ENCODE measurements around the gene TCTA. TPM values are rescaled to one million over a fixed set of nuclear protein-coding genes. Genes with fewer than 3 reads are reported as not detected.

The TCTA gene, protein sequence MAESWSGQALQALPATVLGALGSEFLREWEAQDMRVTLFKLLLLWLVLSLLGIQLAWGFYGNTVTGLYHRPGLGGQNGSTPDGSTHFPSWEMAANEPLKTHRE
- total RNA-seq, result 10 to 100 TPM in 1 of 2 experiments, 1 to 10 TPM in 1; 9.5 to 10.9 TPM

DNA sequence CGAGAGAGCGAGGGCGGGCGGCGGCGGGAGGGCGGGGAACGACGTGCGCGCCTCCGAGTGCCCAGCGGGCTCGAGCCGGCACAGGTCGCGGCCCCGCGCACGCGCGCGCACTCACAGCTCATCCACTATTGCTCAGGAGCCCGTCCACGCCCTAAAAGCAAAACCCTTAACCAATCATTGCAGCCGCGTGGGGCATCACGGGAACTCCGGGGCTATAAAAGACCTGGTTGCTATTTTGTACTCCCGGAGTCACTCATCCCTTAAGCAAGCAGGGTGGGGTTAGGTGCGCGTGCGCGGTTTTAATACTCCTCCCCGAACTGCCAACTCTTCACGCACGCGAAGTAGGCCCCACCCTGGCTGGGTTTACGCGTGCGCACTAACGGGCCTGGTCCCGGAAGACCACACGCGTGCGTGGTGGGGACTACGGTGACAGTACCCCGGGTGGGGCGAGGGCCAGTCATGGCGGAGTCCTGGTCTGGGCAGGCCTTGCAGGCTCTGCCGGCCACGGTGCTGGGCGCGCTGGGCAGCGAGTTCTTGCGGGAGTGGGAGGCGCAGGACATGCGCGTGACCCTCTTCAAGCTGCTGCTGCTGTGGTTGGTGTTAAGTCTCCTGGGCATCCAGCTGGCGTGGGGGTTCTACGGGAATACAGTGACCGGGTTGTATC, at the start of gene TCTA, which contains the start of gene RHOA:
TSS of gene TCTA (plus strand) at position 456 of the 664 bp plus-strand sequence. CDS start at position 460, 4 bp downstream.
TSS of gene RHOA (minus strand) at position 9 of the 664 bp plus-strand sequence. CDS start 36,387 bp downstream, outside the sequence.
- H3K9me3 Mint-ChIP-seq, result no peaks in the 10 kb centered on the region
- H3K27me3 Mint-ChIP-seq, result no peaks in the 10 kb centered on the region
- H3K4me3 Mint-ChIP-seq, result peak within 1 kb of the TSS; percentile 90
- peak within 1 kb of the TSS; percentile 95 for H3K27ac Mint-ChIP-seq
- intact Hi-C loops (cut with micrococcal nuclease), result loop anchor here (1.0 to 10.0 kb wide), 8 partner anchors 9 to 387 kb away; partner anchors contain the start of genes DAG1, GPX1, IMPDH2 and NDUFAF3
- POLR2A ChIA-PET, result interaction anchor here (0.9 to 4.6 kb wide), 14 partner anchors 9 to 405 kb away, joined by 3 to 33 read pairs (median 4); partner anchors contain the start of genes DAG1, GPX1, NICN1 and QRICH1
- peaks cover 63% of the 10 kb centered on the region for H3K4me1 Mint-ChIP-seq (ENCODE audit: low read depth)
- H3K36me3 Mint-ChIP-seq, result peaks cover 28% of the 10 kb centered on the region
- CTCF ChIA-PET, result interaction anchor here (1.2 to 6.0 kb wide), 3 partner anchors 32 to 72 kb away, joined by 4 to 58 read pairs (median 15); partner anchors contain the start of gene USP4
- DNase-seq, result peak; percentile 99

DNA sequence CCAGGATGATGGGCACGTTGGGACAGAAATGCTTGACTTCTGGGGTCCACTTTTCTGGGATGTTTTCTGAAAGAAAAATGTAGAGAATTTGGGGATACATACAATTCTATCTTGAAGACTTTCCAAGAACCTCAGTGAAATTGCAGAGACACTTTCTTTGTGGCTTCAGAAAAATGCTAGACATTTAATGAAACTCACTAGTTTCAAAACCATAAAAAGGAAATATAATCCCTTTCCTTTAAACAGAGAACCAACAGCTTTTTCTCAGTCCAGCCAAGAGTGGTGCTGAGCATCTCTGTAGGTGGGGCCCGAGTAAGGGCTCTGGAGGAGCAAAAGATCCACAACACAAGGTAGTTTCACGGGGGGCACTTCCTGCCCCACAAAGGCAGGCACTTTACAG, 49.7 kb upstream of the TCTA start:
- Mint-ChIP-seq H3K9me3 (no peaks in the 10 kb centered on the region), H3K4me1 (ENCODE audit: low read depth) (peaks cover 15% of the 10 kb centered on the region), H3K36me3 (peaks cover 39% of the 10 kb centered on the region), H3K27me3 (no peaks in the 10 kb centered on the region), H3K4me3 (no peak overlapping the region), H3K27ac (peak overlapping the region; percentile 62)
- intact Hi-C loops (cut with micrococcal nuclease), result no loop called here
- POLR2A ChIA-PET, result no interaction called here
- DNase-seq, result no peak
- CTCF ChIA-PET, result interaction anchor here (1.1 kb wide), 2 partner anchors 22 to 191 kb away, joined by 3 to 5 read pairs; partner anchors contain the start of genes KLHDC8B and USP4

DNA sequence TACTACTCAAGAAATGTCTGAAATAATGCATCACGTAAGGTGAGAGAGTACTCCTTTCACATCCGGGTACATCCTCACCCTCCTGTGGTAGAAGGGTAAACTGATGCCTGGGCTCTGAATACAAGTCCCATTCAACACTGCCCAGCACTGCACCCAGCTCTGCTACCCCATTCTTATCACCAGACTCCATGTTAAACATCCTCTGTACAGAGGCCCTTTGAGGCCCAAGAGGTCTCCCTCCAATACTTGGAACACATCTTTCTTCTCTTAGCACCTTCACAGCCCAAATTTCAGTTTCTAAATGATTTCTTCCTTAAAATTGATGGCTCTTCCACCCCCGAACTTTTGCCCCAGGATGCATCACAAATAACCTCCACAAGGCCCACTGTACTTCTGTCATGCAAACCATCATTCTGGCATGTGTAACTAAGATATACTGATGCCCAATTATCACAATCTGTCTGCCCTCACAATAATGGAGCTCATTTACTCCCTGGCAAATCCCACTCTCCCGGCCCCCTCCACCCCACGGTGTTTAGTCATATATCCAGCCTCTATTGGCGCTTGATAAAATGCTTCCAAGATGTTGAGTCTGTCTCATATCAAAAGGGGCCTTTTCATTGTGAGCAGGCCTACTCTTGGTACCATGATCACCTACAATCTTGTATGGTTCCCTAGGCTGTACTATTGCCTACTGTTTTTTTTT, 41.5 kb upstream of the TCTA start:
- CTCF ChIA-PET, result interaction anchor here (1.0 kb wide), 1 partner anchor 79 kb away, joined by 4 read pairs; no protein-coding TSS in a partner anchor

DNA sequence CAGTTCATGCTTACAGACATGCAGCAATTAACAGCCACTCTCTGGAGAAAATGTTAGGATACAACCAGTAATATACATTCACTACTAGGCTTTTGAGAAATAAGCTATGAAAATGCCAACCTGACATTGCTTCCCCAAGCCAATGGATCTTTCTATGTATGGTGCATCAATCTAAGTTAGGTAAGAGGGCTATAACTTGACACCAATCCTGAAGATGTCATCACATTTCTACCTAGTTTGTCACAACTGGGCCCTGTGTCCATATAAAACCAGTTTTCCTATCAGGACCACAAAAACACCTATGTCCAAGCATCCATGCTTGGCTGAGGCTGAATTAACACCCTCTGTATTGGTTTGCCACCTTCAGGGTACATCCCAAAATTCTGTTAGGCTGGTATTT, 40.3 kb upstream of the TCTA start:
- Mint-ChIP-seq H3K9me3 (no peaks in the 10 kb centered on the region), H3K36me3 (peaks cover 44% of the 10 kb centered on the region), H3K27me3 (no peaks in the 10 kb centered on the region), H3K27ac (peak overlapping the region; percentile 71), H3K4me3 (no peak overlapping the region), H3K4me1 (ENCODE audit: low read depth) (peaks cover 18% of the 10 kb centered on the region)
- POLR2A ChIA-PET, result no interaction called here
- CTCF ChIA-PET, result interaction anchor here (0.6 kb wide), 1 partner anchor 21 kb away, joined by 3 read pairs; no protein-coding TSS in a partner anchor
- DNase-seq, result no peak
- intact Hi-C loops (cut with micrococcal nuclease), result no loop called here

More for the DNA sequence above, 41.5 kb upstream of the TCTA start:
- Mint-ChIP-seq H3K27me3 (no peaks in the 10 kb centered on the region), H3K36me3 (peaks cover 55% of the 10 kb centered on the region), H3K9me3 (no peaks in the 10 kb centered on the region), H3K27ac (peak overlapping the region; percentile 59), H3K4me3 (no peak overlapping the region), H3K4me1 (ENCODE audit: low read depth) (peaks cover 14% of the 10 kb centered on the region)
- intact Hi-C loops (cut with micrococcal nuclease), result no loop called here
- no peak for DNase-seq
- POLR2A ChIA-PET, result interaction anchor here (2.6 kb wide), 1 partner anchor 12 kb away, joined by 8 read pairs; no protein-coding TSS in a partner anchor

DNA sequence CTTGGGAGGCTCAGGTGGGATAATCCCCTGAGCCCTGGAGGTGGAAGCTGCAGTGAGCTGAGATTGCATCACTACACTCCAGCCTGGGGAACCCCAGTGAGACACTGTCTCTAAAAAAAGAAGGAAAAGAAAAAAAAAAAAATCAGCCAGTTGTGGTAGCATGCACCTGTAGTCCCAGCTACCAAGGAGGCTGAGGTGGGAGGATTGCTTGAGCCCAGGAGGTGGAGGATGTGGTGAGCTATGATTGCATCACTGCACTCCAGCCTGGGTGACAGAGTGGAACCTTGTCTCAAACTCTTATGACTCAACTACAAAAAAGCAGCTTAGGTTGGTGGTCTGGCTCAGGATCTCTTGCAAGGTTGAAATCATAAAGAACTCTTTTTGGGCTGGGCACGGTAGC, 34.7 kb upstream of the TCTA start:
- CTCF ChIA-PET, result interaction anchor here (1.5 kb wide), 1 partner anchor 72 kb away, joined by 4 read pairs; no protein-coding TSS in a partner anchor
- peak overlapping the region; percentile 79 for H3K27ac Mint-ChIP-seq
- H3K4me3 Mint-ChIP-seq, result no peak overlapping the region

DNA sequence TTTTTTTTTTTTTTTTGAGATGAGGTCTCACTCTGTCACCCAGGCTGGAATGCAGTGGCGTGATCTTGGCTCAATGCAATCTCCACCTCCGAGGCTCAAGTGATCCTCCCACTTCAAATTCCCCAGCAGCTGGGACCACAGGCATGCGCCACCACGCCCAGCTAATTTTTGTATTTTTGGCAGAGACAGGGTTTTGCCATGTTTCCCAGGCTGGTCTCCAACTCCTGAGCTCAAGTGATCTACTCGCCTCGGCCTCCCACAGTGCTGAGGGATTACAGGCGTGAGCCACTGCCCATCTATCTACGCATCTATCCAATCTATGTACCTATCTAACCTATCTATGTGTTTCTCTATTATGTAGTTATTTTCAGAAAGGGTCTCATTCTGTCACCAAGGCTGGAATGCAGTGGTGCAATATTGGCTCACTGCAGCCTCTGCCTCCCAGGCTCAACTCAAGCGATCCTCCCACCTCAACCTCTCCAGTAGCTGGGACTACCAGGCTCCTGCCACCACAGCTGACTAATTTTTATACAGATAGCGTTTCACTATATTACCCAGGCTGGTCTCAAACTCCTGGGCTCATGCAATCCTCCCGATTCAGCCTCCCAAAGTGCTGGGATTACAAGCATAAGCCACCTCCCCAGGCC, 33.9 kb upstream of the TCTA start:
- DNase-seq, result no peak
- peak overlapping the region; percentile 80 for H3K27ac Mint-ChIP-seq
- H3K4me3 Mint-ChIP-seq, result no peak overlapping the region
- no peaks in the 10 kb centered on the region for H3K9me3 Mint-ChIP-seq
- ChIA-PET CTCF (interaction anchor here (1.5 kb wide), 1 partner anchor 71 kb away, joined by 4 read pairs; no protein-coding TSS in a partner anchor), POLR2A (interaction anchor here (0.9 to 1.1 kb wide), 2 partner anchors 18 to 38 kb away, joined by 3 to 6 read pairs; partner anchors contain the start of gene USP4)
- H3K4me1 Mint-ChIP-seq (ENCODE audit: low read depth), result peaks cover 36% of the 10 kb centered on the region
- no peaks in the 10 kb centered on the region for H3K27me3 Mint-ChIP-seq
- intact Hi-C loops (cut with micrococcal nuclease), result no loop called here
- peaks cover 20% of the 10 kb centered on the region for H3K36me3 Mint-ChIP-seq

More for the DNA sequence above, 34.7 kb upstream of the TCTA start:
- Mint-ChIP-seq H3K4me1 (ENCODE audit: low read depth) (peaks cover 34% of the 10 kb centered on the region), H3K27me3 (no peaks in the 10 kb centered on the region), H3K36me3 (peaks cover 28% of the 10 kb centered on the region), H3K9me3 (no peaks in the 10 kb centered on the region)
- POLR2A ChIA-PET, result interaction anchor here (0.7 to 1.1 kb wide), 4 partner anchors 10 to 37 kb away, joined by 3 to 6 read pairs (median 3); partner anchors contain the start of genes RHOA, TCTA and USP4
- intact Hi-C loops (cut with micrococcal nuclease), result loop anchor here (1.0 to 2.0 kb wide), 2 partner anchors 33 to 37 kb away; partner anchors contain the start of genes RHOA and USP4
- peak; percentile 87 for DNase-seq

DNA sequence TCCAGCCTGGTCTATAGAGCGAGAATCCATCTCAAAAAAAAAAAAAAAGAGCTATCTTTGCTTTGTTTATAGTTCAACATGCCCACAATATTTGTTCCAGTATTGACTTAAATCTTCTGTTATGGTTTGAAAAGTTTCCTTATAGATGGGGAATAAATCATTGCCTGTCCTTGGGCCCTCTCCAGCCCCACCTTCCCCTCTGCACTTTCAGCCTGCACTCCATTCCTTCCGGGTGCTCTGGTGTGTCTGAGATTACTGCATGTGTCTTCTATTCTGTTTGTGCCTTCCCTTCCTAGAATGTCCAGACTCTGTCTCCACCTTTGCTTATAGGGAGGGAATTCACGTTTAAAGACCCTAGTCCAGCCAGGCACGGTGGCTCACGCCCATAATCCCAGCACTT, 28.8 kb upstream of the TCTA start:
- Mint-ChIP-seq H3K27me3 (no peaks in the 10 kb centered on the region), H3K4me3 (no peak overlapping the region), H3K9me3 (no peaks in the 10 kb centered on the region), H3K36me3 (peaks cover 8% of the 10 kb centered on the region), H3K4me1 (ENCODE audit: low read depth) (peaks cover 57% of the 10 kb centered on the region), H3K27ac (no peak overlapping the region)
- CTCF ChIA-PET, result no interaction called here
- POLR2A ChIA-PET, result no interaction called here
- no peak for DNase-seq
- intact Hi-C loops (cut with micrococcal nuclease), result no loop called here

DNA sequence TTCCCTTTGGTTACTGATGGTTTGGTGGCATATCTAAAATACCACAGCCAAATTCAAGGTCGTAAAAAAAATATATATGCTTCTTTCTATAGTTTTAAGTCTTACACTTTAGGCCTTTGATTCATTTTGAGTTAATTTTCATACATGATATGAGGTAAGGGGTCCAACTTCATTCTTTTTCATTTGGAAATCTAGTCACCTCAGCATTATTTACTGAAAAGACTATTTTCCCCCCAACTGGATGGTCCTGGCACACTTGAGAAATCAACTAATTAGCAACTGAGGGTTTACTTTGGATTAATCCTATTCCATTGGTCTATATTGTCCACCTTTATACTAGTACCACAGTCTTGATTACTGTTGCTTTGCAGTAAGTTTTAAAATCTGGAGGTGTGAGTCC, 26.6 kb upstream of the TCTA start:
- no peak for DNase-seq
- ChIA-PET POLR2A (no interaction called here), CTCF (no interaction called here)
- H3K27ac Mint-ChIP-seq, result no peak overlapping the region
- H3K27me3 Mint-ChIP-seq, result no peaks in the 10 kb centered on the region
- intact Hi-C loops (cut with micrococcal nuclease), result no loop called here
- H3K4me3 Mint-ChIP-seq, result no peak overlapping the region
- peaks cover 9% of the 10 kb centered on the region for H3K36me3 Mint-ChIP-seq
- H3K9me3 Mint-ChIP-seq, result no peaks in the 10 kb centered on the region
- H3K4me1 Mint-ChIP-seq (ENCODE audit: low read depth), result peaks cover 47% of the 10 kb centered on the region

DNA sequence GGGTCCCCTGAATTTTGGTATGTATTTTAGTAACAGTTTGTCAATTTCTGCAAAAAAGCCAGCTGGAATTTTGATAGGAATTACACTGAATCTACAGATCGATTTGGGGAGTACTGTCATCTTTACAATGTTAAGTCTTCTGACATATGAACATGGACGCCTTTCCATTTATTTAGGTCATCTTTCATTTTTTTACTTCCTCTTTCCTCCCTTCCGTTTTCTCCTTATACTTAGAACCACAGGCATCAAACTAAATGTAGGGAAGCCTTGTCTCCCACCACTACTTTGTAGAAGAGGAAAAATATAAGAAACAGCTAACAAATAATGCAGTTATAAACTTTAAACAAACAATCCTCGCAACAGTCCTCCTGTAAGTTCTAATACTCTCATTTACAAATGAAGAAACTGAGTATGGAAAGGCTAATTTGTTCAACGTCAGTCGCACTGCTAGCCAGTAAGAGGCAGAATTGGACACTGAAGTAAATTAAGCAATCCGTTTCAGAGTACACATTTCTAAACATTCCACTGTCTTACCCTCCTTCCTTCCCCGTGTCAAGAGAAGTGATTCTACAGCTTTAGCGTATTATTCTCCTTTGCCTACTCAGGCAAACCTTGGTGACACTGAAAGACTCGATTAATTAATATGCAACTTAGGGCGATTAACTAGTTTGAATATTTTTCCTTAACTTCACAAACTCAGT, 26.0 kb upstream of the TCTA start:
- Mint-ChIP-seq H3K9me3 (no peaks in the 10 kb centered on the region), H3K4me3 (no peak overlapping the region), H3K36me3 (peaks cover 9% of the 10 kb centered on the region), H3K4me1 (ENCODE audit: low read depth) (peaks cover 47% of the 10 kb centered on the region), H3K27ac (peak overlapping the region; percentile 10), H3K27me3 (no peaks in the 10 kb centered on the region)
- CTCF ChIA-PET, result no interaction called here
- POLR2A ChIA-PET, result no interaction called here
- intact Hi-C loops (cut with micrococcal nuclease), result no loop called here
- DNase-seq, result no peak

DNA sequence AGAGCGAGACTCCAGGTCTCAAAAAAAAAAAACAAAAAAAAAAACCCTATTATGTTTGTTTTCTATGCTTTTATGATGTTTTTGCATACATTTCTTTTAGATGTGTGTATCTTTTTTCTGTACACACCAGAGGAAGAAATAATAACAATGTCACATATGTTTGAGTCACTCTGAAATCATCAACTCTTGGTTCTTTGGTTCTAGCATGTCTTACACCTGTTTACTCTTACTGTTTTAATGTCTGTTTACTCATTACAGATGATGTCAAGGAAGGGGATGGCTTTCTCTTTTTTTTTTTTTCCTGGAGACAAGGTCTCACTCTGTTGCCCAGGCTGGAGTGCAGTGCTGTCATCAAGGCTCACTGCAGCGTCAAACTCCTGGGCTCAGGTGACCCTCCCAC, 24.5 kb upstream of the TCTA start:
- peaks cover 48% of the 10 kb centered on the region for H3K4me1 Mint-ChIP-seq (ENCODE audit: low read depth)
- ChIA-PET POLR2A (no interaction called here), CTCF (interaction anchor here (1.4 kb wide), 1 partner anchor 47 kb away, joined by 3 read pairs; the partner anchor contains the start of gene USP4)
- no peak overlapping the region for H3K27ac Mint-ChIP-seq
- H3K27me3 Mint-ChIP-seq, result no peaks in the 10 kb centered on the region
- no peak overlapping the region for H3K4me3 Mint-ChIP-seq
- H3K36me3 Mint-ChIP-seq, result peaks cover 9% of the 10 kb centered on the region
- DNase-seq, result no peak
- intact Hi-C loops (cut with micrococcal nuclease), result no loop called here
- H3K9me3 Mint-ChIP-seq, result no peaks in the 10 kb centered on the region

DNA sequence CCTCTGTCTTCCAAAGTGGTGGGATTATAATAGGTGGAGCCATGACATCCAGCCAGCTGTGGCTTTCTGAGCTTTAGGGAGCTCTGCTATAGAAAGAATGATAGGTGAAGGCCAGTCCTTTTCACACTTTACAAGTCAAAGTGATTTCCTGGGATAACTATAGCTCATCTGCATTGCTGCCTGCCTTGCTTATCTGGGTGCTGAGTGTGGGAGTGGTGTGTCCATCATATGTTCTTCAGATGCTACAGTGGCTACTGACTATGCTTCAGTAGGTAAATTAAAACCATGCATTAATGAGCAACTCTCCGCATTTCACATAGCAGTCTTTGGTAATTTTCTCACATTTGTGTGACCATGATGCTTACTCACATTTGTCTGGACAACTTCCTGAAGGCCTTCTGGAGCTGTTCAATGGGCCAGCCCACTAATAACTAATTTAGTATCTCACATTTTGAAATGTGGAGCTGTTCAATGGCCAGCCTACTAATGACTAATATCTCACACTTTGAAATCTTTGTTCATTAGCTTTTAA, 23.9 kb upstream of the TCTA start:
- Mint-ChIP-seq H3K4me1 (ENCODE audit: low read depth) (peaks cover 52% of the 10 kb centered on the region), H3K36me3 (peaks cover 9% of the 10 kb centered on the region), H3K4me3 (no peak overlapping the region), H3K27me3 (no peaks in the 10 kb centered on the region), H3K9me3 (no peaks in the 10 kb centered on the region), H3K27ac (peak overlapping the region; percentile 29)
- POLR2A ChIA-PET, result interaction anchor here (0.9 kb wide), 1 partner anchor 40 kb away, joined by 5 read pairs; no protein-coding TSS in a partner anchor
- CTCF ChIA-PET, result interaction anchor here (0.9 to 1.4 kb wide), 3 partner anchors 18 to 61 kb away, joined by 3 read pairs; partner anchors contain the start of gene USP4
- intact Hi-C loops (cut with micrococcal nuclease), result no loop called here
- DNase-seq, result no peak

All from activated CD4-positive, alpha-beta memory T cell treated with anti-CD3 and anti-CD28 coated beads for 36 hours (primary cell).